Measurements from ENCODE around the gene CIRBP. TPM values are rescaled to one million over a fixed set of nuclear protein-coding genes. Genes with fewer than 3 reads are reported as not detected.

Gene CIRBP
- total and polyA plus RNA-seq, 7 donors, result 129 to 1,004 (median 602) TPM

- Histone ChIP-seq H3K27ac (peak overlapping the region; percentile 94 to 100 (median 97)), H3K4me1 (peaks cover 0 to 50% (median 48%) of the 10 kb centered on the region in 4 donors), H3K27me3 (no peaks in the 10 kb centered on the region), H3K36me3 (peaks cover 32 to 50% (median 39%) of the 10 kb centered on the region in 4 donors), H3K4me3 (peak overlapping the region in 3 of 4 donors; percentile 58 to 64 (median 63)), H3K9me3 (no peaks in the 10 kb centered on the region)
- intact Hi-C loops (cut with DNase I), result loop anchor here (5.0 kb wide), 3 partner anchors 81 to 131 kb away; partner anchors contain the start of genes DAZAP1 and NDUFS7
- no peak for TF ChIP-seq POLR2A (IDR thresholded peaks at IDR 0.05)
- TF ChIP-seq EP300 (IDR thresholded peaks at IDR 0.05), result no peak
- TF ChIP-seq POLR2AphosphoS5 (IDR thresholded peaks at IDR 0.05), result no peak
- no peak for TF ChIP-seq CTCF (IDR thresholded peaks at IDR 0.05)
- 11 to 38% methylated on average over 10 of the region's 10 CpGs for WGBS, 2 donors
- no peak for DNase-seq
These were observed 7.5 kb downstream of the CIRBP start for GRCh38 chr19:1276628-1277022.

DNA sequence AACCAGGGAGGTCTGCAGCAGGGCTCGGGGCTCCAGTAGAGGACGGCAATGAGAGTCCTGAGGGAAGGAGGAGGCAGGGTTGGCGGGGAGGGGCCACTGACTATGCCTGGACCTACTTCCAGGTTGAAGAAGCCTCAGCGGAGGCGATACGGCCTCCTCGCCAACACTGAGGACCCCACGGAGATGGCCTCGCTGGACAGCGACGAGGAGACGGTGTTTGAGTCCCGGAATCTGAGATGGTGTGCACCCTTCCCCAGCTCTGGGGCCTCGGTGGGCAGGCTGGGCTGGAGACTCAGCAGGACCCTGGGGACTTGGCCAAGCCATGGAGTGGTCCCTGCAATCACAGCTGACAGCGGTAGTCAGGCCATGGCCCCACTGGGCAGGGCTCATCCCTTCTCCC, 7.9 kb downstream of the CIRBP start:
- intact Hi-C loops (cut with DNase I), result loop anchor here (5.0 kb wide), 3 partner anchors 80 to 130 kb away; partner anchors contain the start of genes DAZAP1 and NDUFS7
- TF ChIP-seq POLR2AphosphoS5 (IDR thresholded peaks at IDR 0.05) (no peak), CTCF (IDR thresholded peaks at IDR 0.05) (no peak), EP300 (IDR thresholded peaks at IDR 0.05) (no peak), POLR2A (IDR thresholded peaks at IDR 0.05) (no peak)
- 78 to 89% methylated on average over 15 of the region's 15 CpGs for WGBS, 2 donors
- peaks cover 0 to 46% (median 43%) of the 10 kb centered on the region in 4 donors for H3K4me1 ChIP-seq
- peaks cover 28 to 45% (median 35%) of the 10 kb centered on the region in 4 donors for H3K36me3 ChIP-seq
- DNase-seq, result peak; percentile 77
- H3K27ac ChIP-seq, result peak overlapping the region in 1 of 4 donors; percentile 100
- no peaks in the 10 kb centered on the region for H3K9me3 ChIP-seq
- H3K27me3 ChIP-seq, result no peaks in the 10 kb centered on the region
- H3K4me3 ChIP-seq, result no peak overlapping the region

DNA sequence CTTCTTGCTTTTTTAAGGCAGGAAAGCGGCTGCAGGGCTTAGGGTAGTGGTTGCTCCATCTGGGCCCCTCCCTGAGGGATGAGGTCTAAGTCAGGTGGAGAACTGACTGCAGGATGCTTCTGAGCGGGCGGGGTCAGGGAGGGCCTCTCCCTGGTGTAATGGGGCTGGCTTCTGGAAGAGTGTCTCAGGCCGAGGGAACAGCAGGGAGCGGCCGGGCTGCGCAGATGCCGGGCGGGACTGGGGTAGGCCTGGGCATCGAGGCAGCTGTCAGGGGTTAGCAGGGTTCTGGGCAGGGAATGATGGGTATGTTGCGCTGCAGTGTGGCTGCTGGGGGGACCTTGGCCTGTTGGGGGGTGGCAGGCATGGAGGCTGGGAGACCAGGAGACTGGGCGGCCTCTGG, 8.9 kb downstream of the CIRBP start:
- intact Hi-C loops (cut with DNase I), result loop anchor here (5.0 kb wide), 3 partner anchors 79 to 129 kb away; partner anchors contain the start of genes DAZAP1 and NDUFS7
- Histone ChIP-seq H3K9me3 (no peaks in the 10 kb centered on the region), H3K27ac (no peak overlapping the region), H3K36me3 (peaks cover 20 to 35% (median 27%) of the 10 kb centered on the region in 4 donors), H3K27me3 (peaks cover 4 to 5% (median 4%) of the 10 kb centered on the region in 3 donors), H3K4me1 (peaks cover 0 to 36% (median 33%) of the 10 kb centered on the region in 4 donors), H3K4me3 (no peak overlapping the region)
- TF ChIP-seq EP300 (IDR thresholded peaks at IDR 0.05) (no peak), POLR2AphosphoS5 (IDR thresholded peaks at IDR 0.05) (no peak), POLR2A (IDR thresholded peaks at IDR 0.05) (no peak), CTCF (IDR thresholded peaks at IDR 0.05) (no peak)
- no peak for DNase-seq
- 66 to 85% methylated on average over 12 of the region's 12 CpGs for WGBS, 2 donors

DNA sequence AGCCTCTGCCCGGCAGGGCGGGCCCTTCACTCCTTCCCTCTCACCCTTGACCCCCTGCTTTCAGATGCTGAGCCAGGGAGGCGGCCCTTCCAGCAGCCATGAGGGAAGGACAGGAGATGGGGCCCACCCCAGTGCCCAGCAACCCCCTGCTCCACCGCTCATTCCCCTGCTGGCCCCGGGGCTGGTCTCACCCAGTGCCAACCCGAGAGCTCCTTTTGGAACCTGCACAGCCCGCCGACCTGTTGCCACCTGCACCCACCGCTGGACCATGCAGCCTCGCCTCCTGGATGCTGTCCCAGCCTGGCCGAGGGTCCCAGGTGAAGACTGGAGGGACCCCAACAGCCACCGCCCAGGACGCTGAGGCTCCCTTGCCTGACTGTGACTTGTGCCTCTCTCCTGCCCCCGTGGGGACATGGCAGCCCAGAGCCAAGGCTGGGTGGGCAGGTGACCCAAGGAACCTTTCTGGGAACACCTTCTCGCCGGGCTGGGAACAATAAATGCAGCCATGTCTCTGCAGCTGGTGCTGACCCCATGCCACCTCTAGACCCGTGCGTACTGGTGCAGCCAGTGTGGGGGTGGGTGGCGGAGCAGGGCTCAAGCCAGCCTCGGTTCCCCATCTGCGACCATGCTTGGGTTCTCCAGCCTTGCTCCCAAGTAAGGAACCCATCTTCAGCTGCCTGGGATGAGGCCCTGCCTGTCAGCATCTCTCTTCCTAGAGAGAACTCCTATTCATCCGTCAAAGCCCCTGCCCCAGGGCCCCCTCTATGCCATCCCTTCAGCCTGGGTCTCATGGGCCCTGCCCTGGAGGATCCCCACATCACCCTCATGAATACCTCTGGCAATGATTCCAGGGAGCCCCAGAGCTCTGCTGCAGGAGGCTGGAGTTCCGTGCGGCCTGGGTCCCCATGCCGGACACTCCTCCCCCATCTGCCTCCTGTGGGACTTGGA, 9.9 kb downstream of the CIRBP start:
- Histone ChIP-seq H3K4me3 (no peak overlapping the region), H3K36me3 (peaks cover 11 to 26% (median 19%) of the 10 kb centered on the region in 4 donors), H3K4me1 (peaks cover 0 to 27% (median 24%) of the 10 kb centered on the region in 4 donors), H3K27ac (no peak overlapping the region), H3K27me3 (peaks cover 11 to 14% (median 13%) of the 10 kb centered on the region in 3 donors), H3K9me3 (no peaks in the 10 kb centered on the region)
- 80 to 91% methylated on average over 25 of the region's 25 CpGs for WGBS, 2 donors
- TF ChIP-seq POLR2A (IDR thresholded peaks at IDR 0.05) (no peak), EP300 (IDR thresholded peaks at IDR 0.05) (no peak), CTCF (IDR thresholded peaks at IDR 0.05) (no peak), POLR2AphosphoS5 (IDR thresholded peaks at IDR 0.05) (no peak)
- DNase-seq, result no peak
- intact Hi-C loops (cut with DNase I), result loop anchor here (5.0 kb wide), 3 partner anchors 78 to 128 kb away; partner anchors contain the start of genes DAZAP1 and NDUFS7
